Neuronal stem cell (in vitro differentiated cells): ENCODE data around the gene TBXA2R.

ENCODE experiments used
- DNase-seq: peaks from one replicate; pipeline ENCODE4 v3.0.0-alpha.2; 2013; ENCODE audit warnings: low spot score
- H2AFZ ChIP-seq: one replicate; pipeline ENCODE4 v1.6.1; 2013; ENCODE audit warnings: mild to moderate bottlenecking, low read length, inconsistent platforms
- H2AK5ac ChIP-seq: 2 replicates; pipeline ENCODE4 v1.6.1; 2013; ENCODE audit warnings: low read depth, mild to moderate bottlenecking, inconsistent platforms, low read length, moderate library complexity, mixed read lengths
- H2BK120ac ChIP-seq: 2 replicates; pipeline ENCODE4 v1.6.1; 2013; ENCODE audit warnings: low read depth, mild to moderate bottlenecking, inconsistent platforms, low read length, moderate library complexity, mixed read lengths
- H2BK12ac ChIP-seq: one replicate; pipeline ENCODE4 v1.6.1; 2013; ENCODE audit warnings: low read length, inconsistent platforms
- H2BK15ac ChIP-seq: 2 replicates; pipeline ENCODE4 v1.6.1; 2013; ENCODE audit warnings: mild to moderate bottlenecking, low read length, inconsistent platforms, mixed read lengths
- H2BK5ac ChIP-seq: one replicate; pipeline ENCODE4 v1.6.1; 2013; ENCODE audit warnings: inconsistent platforms, mild to moderate bottlenecking, low read length, moderate library complexity
- H3K14ac ChIP-seq: one replicate; pipeline ENCODE4 v1.6.1; 2013; ENCODE audit warnings: low read length, inconsistent platforms
- H3K18ac ChIP-seq: 2 replicates; pipeline ENCODE4 v1.6.1; 2013; ENCODE audit warnings: low read length, inconsistent platforms
- H3K23ac ChIP-seq: 2 replicates; pipeline ENCODE4 v1.6.1; 2013; ENCODE audit warnings: low read depth, mild to moderate bottlenecking, mixed read lengths, low read length, inconsistent platforms; ENCODE audit not compliant: poor library complexity
- H3K27ac ChIP-seq: replicated peaks from 3 replicates; pipeline ENCODE4 v1.5.1; 2013; ENCODE audit warnings: low read length, inconsistent platforms
- H3K27me3 ChIP-seq, 3 experiments: 2 replicates each; pipeline ENCODE4 v1.6.1; 2013; ENCODE audit warnings: low read length in 3 of 3, mild to moderate bottlenecking in 2 of 3, inconsistent platforms in 1 of 3, low read depth in 1 of 3, mixed read lengths in 1 of 3, moderate library complexity in 1 of 3; ENCODE audit not compliant: control insufficient read depth in 3 of 3, insufficient read depth in 3 of 3
- H3K36me3 ChIP-seq, 2 donors: replicated peaks in 1 of 2; 2 replicates each; pipeline ENCODE4 v1.6.1; 2013; ENCODE audit warnings: low read length in 2 of 2; ENCODE audit not compliant: control insufficient read depth in 2 of 2, insufficient read depth in 2 of 2
- H3K4ac ChIP-seq: 2 replicates; pipeline ENCODE4 v1.6.1; 2013; ENCODE audit warnings: inconsistent platforms, mild to moderate bottlenecking, low read length, moderate library complexity
- H3K4me1 ChIP-seq, 2 donors: 1 replicate in 1 of 2; 2 replicates in 1 of 2; pipeline ENCODE4 v1.6.1; 2013; ENCODE audit warnings: low read length in 2 of 2, low read depth in 1 of 2; ENCODE audit not compliant: control insufficient read depth in 2 of 2, insufficient read depth in 1 of 2
- H3K4me2 ChIP-seq: one replicate; pipeline ENCODE4 v1.6.1; 2013; ENCODE audit warnings: mild to moderate bottlenecking, low read length, inconsistent platforms; ENCODE audit not compliant: insufficient read depth, poor library complexity, severe bottlenecking
- H3K4me3 ChIP-seq, 2 donors: 2 replicates each; pipeline ENCODE4 v1.5.1; 2013; ENCODE audit warnings: low read length in 2 of 2, mild to moderate bottlenecking in 2 of 2, inconsistent platforms in 1 of 2, moderate library complexity in 1 of 2
- H3K79me1 ChIP-seq: one replicate; pipeline ENCODE4 v1.6.1; 2013; ENCODE audit warnings: low read depth, mild to moderate bottlenecking, inconsistent platforms, low read length, moderate library complexity
- H3K9ac ChIP-seq: one replicate; pipeline ENCODE4 v1.6.1; 2013; ENCODE audit warnings: mild to moderate bottlenecking, low read depth, low read length, inconsistent platforms; ENCODE audit not compliant: poor library complexity
- H3K9me3 ChIP-seq, 2 donors: replicated peaks in 1 of 2; 2 replicates each; pipeline versions ENCODE3 to v1.6.1; 2013; ENCODE audit warnings: low read length in 2 of 2, mild to moderate bottlenecking in 2 of 2, inconsistent platforms in 1 of 2, low read depth in 1 of 2, mixed read lengths in 1 of 2, moderate library complexity in 1 of 2; ENCODE audit not compliant: control insufficient read depth in 2 of 2, insufficient read depth in 1 of 2
- H4K8ac ChIP-seq: one replicate; pipeline ENCODE4 v1.6.1; 2013; ENCODE audit warnings: low read depth, mild to moderate bottlenecking, inconsistent platforms, low read length, moderate library complexity
- H4K91ac ChIP-seq: one replicate; pipeline ENCODE4 v1.6.1; 2013; ENCODE audit warnings: low read length, low read depth, mild to moderate bottlenecking, inconsistent platforms; ENCODE audit not compliant: poor library complexity
- WGBS, 2 donors: extraction: QIAGEN DNeasy Blood & Tissue Kit; methylation state at CpG; one replicate each; pipeline ENCODE4 v1.1.7; 2013; ENCODE audit warnings: missing lambda C conversion rate in 2 of 2, mixed read lengths in 1 of 2; ENCODE audit not compliant: insufficient read length in 2 of 2, insufficient replicate concordance in 1 of 2; ENCODE audit errors: extremely low coverage in 2 of 2; 5-methylcytosine and 5-hydroxymethylcytosine counted together

The TBXA2R gene

GRCh38 chr19:3605361-3605760 lies 1.3 kb downstream of the TBXA2R start:
- Histone ChIP-seq H2AK5ac (peak overlapping the region; percentile 1), H3K23ac (peak overlapping the region; percentile 73), H3K9ac (no peak overlapping the region), H4K91ac (no peak overlapping the region), H3K4me2 (no peak overlapping the region), H3K4me3 (no peak overlapping the region), H3K79me1 (no peaks in the 10 kb centered on the region), H3K4me1 (peaks cover 5 to 18% of the 10 kb centered on the region in 2 donors), H2AFZ (no peak overlapping the region), H2BK5ac (no peak overlapping the region), H3K9me3 (no peaks in the 10 kb centered on the region), H3K27ac (no peak overlapping the region), H2BK15ac (no peak overlapping the region), H3K18ac (no peak overlapping the region), H2BK120ac (no peak overlapping the region), H3K4ac (no peak overlapping the region), H2BK12ac (no peak overlapping the region), H4K8ac (no peak overlapping the region), H3K14ac (no peak overlapping the region), H3K36me3 (peaks cover 2 to 6% of the 10 kb centered on the region in 2 donors), H3K27me3 (peaks cover 3 to 29% (median 28%) of the 10 kb centered on the region in 3 experiments)
- WGBS, 2 donors, result no CpG with 5 or more reads among the region's 3 CpGs
- no peak for DNase-seq

GRCh38 chr19:3604987-3605343 lies 1.7 kb downstream of the TBXA2R start:
- H3K4ac ChIP-seq, result no peak overlapping the region
- no peak overlapping the region for H4K91ac ChIP-seq
- H2BK12ac ChIP-seq, result peak overlapping the region; percentile 25
- H3K9ac ChIP-seq, result no peak overlapping the region
- H3K27ac ChIP-seq, result no peak overlapping the region
- H2BK5ac ChIP-seq, result no peak overlapping the region
- DNase-seq, result no peak
- H3K27me3 ChIP-seq, result peaks cover 3 to 29% (median 28%) of the 10 kb centered on the region in 3 experiments
- H3K23ac ChIP-seq, result peak overlapping the region; percentile 73
- peak overlapping the region; percentile 38 for H3K18ac ChIP-seq
- H3K14ac ChIP-seq, result no peak overlapping the region
- H2BK15ac ChIP-seq, result no peak overlapping the region
- H3K4me2 ChIP-seq, result no peak overlapping the region
- H3K79me1 ChIP-seq, result no peaks in the 10 kb centered on the region
- H2AFZ ChIP-seq, result no peak overlapping the region
- H3K9me3 ChIP-seq, result no peaks in the 10 kb centered on the region
- H2BK120ac ChIP-seq, result no peak overlapping the region
- no peak overlapping the region for H3K4me3 ChIP-seq
- H3K36me3 ChIP-seq, result peaks cover 0 to 2% of the 10 kb centered on the region in 2 donors
- peak overlapping the region; percentile 1 for H2AK5ac ChIP-seq
- H4K8ac ChIP-seq, result peak overlapping the region; percentile 86
- WGBS, 2 donors, result no CpG with 5 or more reads among the region's 11 CpGs
- H3K4me1 ChIP-seq, result peaks cover 5 to 18% of the 10 kb centered on the region in 2 donors

- no peak overlapping the region for H3K4ac ChIP-seq
- H3K9me3 ChIP-seq, result no peaks in the 10 kb centered on the region
- no peak overlapping the region for H2BK120ac ChIP-seq
- H3K18ac ChIP-seq, result peak overlapping the region; percentile 38
- peak overlapping the region; percentile 1 for H2AK5ac ChIP-seq
- peak overlapping the region; percentile 86 for H4K8ac ChIP-seq
- no peak for DNase-seq
- no peak overlapping the region for H3K4me2 ChIP-seq
- H2BK5ac ChIP-seq, result no peak overlapping the region
- H3K36me3 ChIP-seq, result no peaks in the 10 kb centered on the region
- H2BK15ac ChIP-seq, result no peak overlapping the region
- H4K91ac ChIP-seq, result no peak overlapping the region
- no peaks in the 10 kb centered on the region for H3K79me1 ChIP-seq
- H3K27me3 ChIP-seq, result peaks cover 3 to 29% (median 28%) of the 10 kb centered on the region in 3 experiments
- no peak overlapping the region for H2BK12ac ChIP-seq
- H3K14ac ChIP-seq, result no peak overlapping the region
- no peak overlapping the region for H3K9ac ChIP-seq
- no peak overlapping the region for H3K4me3 ChIP-seq
- H3K23ac ChIP-seq, result peak overlapping the region; percentile 73
- H3K27ac ChIP-seq, result no peak overlapping the region
- peaks cover 5 to 18% of the 10 kb centered on the region in 2 donors for H3K4me1 ChIP-seq
- WGBS, 2 donors, result no CpG with 5 or more reads among the region's 27 CpGs
- no peak overlapping the region for H2AFZ ChIP-seq
Measured at GRCh38 chr19:3604227-3604986, 2.3 kb downstream of the TBXA2R start.

- WGBS, 2 donors, result no CpG with 5 or more reads among the region's 23 CpGs
- DNase-seq, result no peak
Measured at GRCh38 chr19:3603121-3603811, 3.4 kb downstream of the TBXA2R start.

More at GRCh38 chr19:3603121-3603811, 3.4 kb downstream of the TBXA2R start:
- H4K91ac ChIP-seq, result no peak overlapping the region
- H3K9me3 ChIP-seq, result no peaks in the 10 kb centered on the region
- H3K14ac ChIP-seq, result no peak overlapping the region
- H2BK5ac ChIP-seq, result no peak overlapping the region
- H3K27ac ChIP-seq, result no peak overlapping the region
- H3K4me1 ChIP-seq, result peaks cover 5 to 16% of the 10 kb centered on the region in 2 donors
- peaks cover 3 to 29% (median 28%) of the 10 kb centered on the region in 3 experiments for H3K27me3 ChIP-seq
- no peaks in the 10 kb centered on the region for H3K79me1 ChIP-seq
- no peak overlapping the region for H4K8ac ChIP-seq
- H2BK120ac ChIP-seq, result no peak overlapping the region
- H3K4ac ChIP-seq, result no peak overlapping the region
- H3K36me3 ChIP-seq, result no peaks in the 10 kb centered on the region
- no peak overlapping the region for H2BK15ac ChIP-seq
- H3K23ac ChIP-seq, result peak overlapping the region; percentile 73
- no peak overlapping the region for H3K4me2 ChIP-seq
- H3K9ac ChIP-seq, result no peak overlapping the region
- no peak overlapping the region for H2BK12ac ChIP-seq
- no peak overlapping the region for H3K4me3 ChIP-seq
- H2AK5ac ChIP-seq, result peak overlapping the region; percentile 70
- peak overlapping the region; percentile 13 for H3K18ac ChIP-seq
- H2AFZ ChIP-seq, result no peak overlapping the region
